Ovary (tissue), 9 donors: ENCODE results near the gene HSPH1. TPM values are rescaled to one million over a fixed set of nuclear protein-coding genes. Genes with fewer than 3 reads are reported as not detected.

ENCODE experiments used
- DNase-seq, 5 donors: peaks; one replicate each; pipeline ENCODE4 v3.0.0-alpha.2; 2019 to 2020
- H3K27ac ChIP-seq, 2 donors: fragments of 200-600 bp; one replicate each; pipeline versions ENCODE4 v1.5.1 to v1.8.0; 2019 to 2022
- H3K27me3 ChIP-seq: fragments of 200-600 bp; one replicate; pipeline ENCODE4 v1.8.0; 2022
- H3K36me3 ChIP-seq: fragments of 200-600 bp; sonication (generic); one replicate; pipeline ENCODE4 v1.5.1; 2019
- H3K4me1 ChIP-seq: one replicate; pipeline ENCODE4 v1.8.1; 2013; ENCODE audit warnings: mild to moderate bottlenecking, moderate library complexity; ENCODE audit not compliant: insufficient read depth
- H3K4me3 ChIP-seq: fragments of 200-600 bp; sonication (generic); one replicate; pipeline ENCODE4 v1.5.1; 2017
- H3K9me3 ChIP-seq, 2 donors: fragments of 200-600 bp in 1 of 2; sonication (generic) in 1 of 2; one replicate each; pipeline versions ENCODE4 v1.5.1 to v1.8.1; 2013 to 2019; ENCODE audit warnings: mild to moderate bottlenecking in 1 of 2, moderate library complexity in 1 of 2
- EP300 ChIP-seq: sonication (generic); formaldehyde crosslinking; IDR thresholded peaks from one replicate; pipeline ENCODE4 v1.6.1; 2017; ENCODE audit warnings: antibody characterized with exemption
- POLR2A ChIP-seq: fragments of 450-650 bp; IDR thresholded peaks from one replicate; pipeline ENCODE4 v1.6.1; 2017; ENCODE audit warnings: antibody characterized with exemption, mild to moderate bottlenecking, moderate library complexity
- WGBS, 3 donors: extraction: QIAGEN DNeasy Blood & Tissue Kit in 1 of 3; methylation state at CpG; one replicate each; pipeline versions ENCODE4 v1.1.5 to v1.1.7; 2013 to 2017; 5-methylcytosine and 5-hydroxymethylcytosine counted together
- intact Hi-C, 4 donors: fragments of 100-400 bp; cut with DNase I; formaldehyde crosslinking; loops; one replicate each; pipeline versions ENCODE4 v1.11.0 to v1.15.1; 2022 to 2023
- polyA plus RNA-seq, 2 donors: library from polyadenylated mRNA; stranded (reverse); fragments of 200-250 nt in 1 of 2; fragments of 350-450 nt in 1 of 2; fragmentation: Illumina TruSeq in 1 of 2; extraction: RNeasy Lipid Tissue Mini Kit (QIAGEN cat#74804) in 1 of 2; gene quantifications; one replicate each; pipeline ENCODE4 v1.2.3, GENCODE V29; 2013 to 2014
- total RNA-seq, 7 donors: library from RNA; depleted of rRNA in 2 of 7; stranded (reverse); fragments of >200 nt in 2 of 7; fragmentation: NEBNext Ultra II Directional in 3 of 7; extraction: Animal tissue kit (Norgen Biotek cat#: 25700) in 3 of 7; gene quantifications; one replicate each; pipeline versions ENCODE4 v1.1.0 to v1.2.4, GENCODE V29; 2016 to 2023
- TF ChIP-seq, protein P1 (sequence below), 3 donors: fragments of 450-650 bp in 2 of 3; fragments of 200-600 bp in 1 of 3; IDR thresholded peaks; one replicate each; pipeline versions ENCODE4 v1.5.1 to v1.8.0; 2016 to 2022; ENCODE audit warnings: antibody characterized with exemption in 3 of 3, mild to moderate bottlenecking in 1 of 3
- donor health status: DM: no; HTN: no; CAD: no; lungs with moderate emphysema.
- donor health status: DM: no; HTN: no; CAD: no.
- donor health status: Bipolar disorder and iron deficiency.
- donor health status: DM: yes; HTN: yes; CAD: no.
- donor health status: DM: no; HTN: no; CAD: no.
- donor health status: DM: yes; HTN: yes; CAD: no.

Gene HSPH1
- total and polyA plus RNA-seq, 9 donors, result 16.0 to 93.2 (median 52.7) TPM

DNA sequence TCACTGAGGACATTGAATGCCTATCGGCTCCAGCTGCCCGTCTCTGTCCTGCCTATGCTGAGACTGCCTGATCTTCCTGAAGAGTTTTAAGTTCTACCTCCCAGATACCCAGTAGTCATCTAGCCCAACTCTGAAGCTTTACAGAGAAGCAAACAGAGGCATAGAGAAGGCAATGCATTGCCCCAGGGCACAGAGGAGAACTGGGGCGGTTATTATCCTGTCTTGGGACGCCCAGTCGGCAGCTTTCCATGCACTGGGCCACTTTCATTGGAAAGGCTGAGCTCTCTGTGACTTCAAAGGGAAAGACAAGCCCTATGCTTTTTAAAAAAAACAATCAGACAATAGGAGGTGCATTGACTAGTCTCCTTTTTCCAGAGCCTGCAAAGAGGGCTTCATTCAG, 71.6 kb downstream of the HSPH1 start:
- H3K27me3 ChIP-seq, result no peaks in the 10 kb centered on the region
- DNase-seq, result no peak
- H3K9me3 ChIP-seq, result no peaks in the 10 kb centered on the region
- no peak overlapping the region for H3K27ac ChIP-seq
- intact Hi-C loops, result no loop called here
- no peak overlapping the region for H3K4me3 ChIP-seq
- no peaks in the 10 kb centered on the region for H3K4me1 ChIP-seq
- no peaks in the 10 kb centered on the region for H3K36me3 ChIP-seq
- WGBS, 3 donors, result 81 to 85% (median 83%) methylated on average over 5 of the region's 5 CpGs
- no peak for TF ChIP-seq EP300
- TF ChIP-seq, protein P1, sequence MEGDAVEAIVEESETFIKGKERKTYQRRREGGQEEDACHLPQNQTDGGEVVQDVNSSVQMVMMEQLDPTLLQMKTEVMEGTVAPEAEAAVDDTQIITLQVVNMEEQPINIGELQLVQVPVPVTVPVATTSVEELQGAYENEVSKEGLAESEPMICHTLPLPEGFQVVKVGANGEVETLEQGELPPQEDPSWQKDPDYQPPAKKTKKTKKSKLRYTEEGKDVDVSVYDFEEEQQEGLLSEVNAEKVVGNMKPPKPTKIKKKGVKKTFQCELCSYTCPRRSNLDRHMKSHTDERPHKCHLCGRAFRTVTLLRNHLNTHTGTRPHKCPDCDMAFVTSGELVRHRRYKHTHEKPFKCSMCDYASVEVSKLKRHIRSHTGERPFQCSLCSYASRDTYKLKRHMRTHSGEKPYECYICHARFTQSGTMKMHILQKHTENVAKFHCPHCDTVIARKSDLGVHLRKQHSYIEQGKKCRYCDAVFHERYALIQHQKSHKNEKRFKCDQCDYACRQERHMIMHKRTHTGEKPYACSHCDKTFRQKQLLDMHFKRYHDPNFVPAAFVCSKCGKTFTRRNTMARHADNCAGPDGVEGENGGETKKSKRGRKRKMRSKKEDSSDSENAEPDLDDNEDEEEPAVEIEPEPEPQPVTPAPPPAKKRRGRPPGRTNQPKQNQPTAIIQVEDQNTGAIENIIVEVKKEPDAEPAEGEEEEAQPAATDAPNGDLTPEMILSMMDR (IDR thresholded peaks at IDR 0.05), result no peak
- TF ChIP-seq POLR2A, result no peak

DNA sequence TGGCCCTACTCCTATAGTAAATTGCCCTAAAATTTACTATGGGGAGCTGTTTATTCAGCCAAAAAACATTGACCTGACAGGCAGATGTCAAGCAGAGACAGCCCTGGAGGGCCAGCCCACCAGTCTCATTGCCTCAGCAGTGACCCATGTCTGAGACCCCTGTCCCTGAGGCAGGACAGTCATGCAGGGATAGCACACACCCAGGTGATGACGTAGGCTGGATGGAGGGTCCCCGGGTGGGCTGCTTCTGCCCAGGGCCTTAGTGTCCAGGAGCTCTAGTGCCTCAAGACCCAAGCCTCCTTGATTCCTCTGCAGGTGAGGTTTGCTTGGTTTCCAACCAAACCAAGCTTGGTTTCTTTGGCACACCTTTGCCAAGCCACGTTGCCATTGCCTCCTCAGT, 72.1 kb downstream of the HSPH1 start:
- H3K27ac ChIP-seq, result no peak overlapping the region
- intact Hi-C loops, result no loop called here
- H3K36me3 ChIP-seq, result no peaks in the 10 kb centered on the region
- TF ChIP-seq, protein P1 (IDR thresholded peaks at IDR 0.05), result no peak
- TF ChIP-seq EP300 (no peak), POLR2A (no peak)
- H3K4me3 ChIP-seq, result no peak overlapping the region
- DNase-seq, result no peak
- WGBS, 3 donors, result 79 to 94% (median 91%) methylated on average over 3 of the region's 3 CpGs
- H3K4me1 ChIP-seq, result no peaks in the 10 kb centered on the region
- no peaks in the 10 kb centered on the region for H3K27me3 ChIP-seq
- H3K9me3 ChIP-seq, result no peaks in the 10 kb centered on the region

DNA sequence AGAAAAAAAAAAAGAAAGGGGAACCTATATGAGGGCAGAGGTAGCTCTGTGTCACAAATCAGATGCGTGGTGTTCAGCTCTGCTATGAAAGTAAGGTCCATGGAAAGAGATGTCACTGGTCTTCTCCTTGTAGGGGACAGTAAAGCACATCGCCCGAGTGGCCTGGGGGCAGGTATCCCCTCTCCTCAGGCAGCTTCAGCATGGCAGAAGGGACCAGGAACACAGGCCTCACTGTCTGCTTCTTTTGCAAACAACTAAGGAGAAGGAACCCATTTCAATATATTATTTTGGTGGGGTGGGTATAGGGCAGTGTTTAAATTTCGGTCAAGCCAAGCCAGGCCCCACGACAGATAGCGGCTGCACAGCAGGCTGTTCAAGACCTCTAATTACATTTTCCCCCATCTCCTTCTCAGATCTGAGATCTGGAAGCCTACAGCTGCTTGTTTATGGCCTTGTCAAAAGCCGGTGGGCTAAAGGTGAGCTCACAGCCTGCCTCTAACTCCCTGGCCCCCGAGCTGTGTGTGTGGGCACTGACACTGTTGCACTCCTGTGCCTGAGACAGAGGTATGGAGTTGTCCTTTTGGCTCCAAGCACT, 72.8 kb downstream of the HSPH1 start:
- WGBS, 3 donors, result 81 to 84% (median 82%) methylated on average over 8 of the region's 8 CpGs
- no peak overlapping the region for H3K4me3 ChIP-seq
- H3K36me3 ChIP-seq, result no peaks in the 10 kb centered on the region
- DNase-seq, result no peak
- intact Hi-C loops, result no loop called here
- H3K27me3 ChIP-seq, result no peaks in the 10 kb centered on the region
- no peaks in the 10 kb centered on the region for H3K4me1 ChIP-seq
- H3K9me3 ChIP-seq, result no peaks in the 10 kb centered on the region
- TF ChIP-seq EP300 (no peak), POLR2A (no peak)
- TF ChIP-seq, protein P1 (IDR thresholded peaks at IDR 0.05), result no peak
- no peak overlapping the region for H3K27ac ChIP-seq

Other genes with a start within 250 kb of the HSPH1 start
- not detected for gene TEX26, start 229.2 kb downstream of the HSPH1 start, total RNA-seq
- under 1 TPM in 1 of 2 donors, not detected in 1; 0.45 TPM for gene TEX26, start 229.2 kb downstream of the HSPH1 start, polyA plus RNA-seq
- gene B3GLCT, start 38.1 kb upstream of the HSPH1 start, total RNA-seq, result 10 to 100 TPM in 1 of 7 donors, 1 to 10 TPM in 6; 5.9 to 10.8 (median 7.9) TPM
- gene B3GLCT, start 38.1 kb upstream of the HSPH1 start, polyA plus RNA-seq, result 1 to 10 TPM; 4.1 to 8.9 TPM